Measurements from ENCODE around the gene CALCOCO1. TPM values are rescaled to one million over a fixed set of nuclear protein-coding genes. Genes with fewer than 3 reads are reported as not detected.
A peak's percentile ranks its signal among the peaks of the same experiment; 100 is the strongest.

CALCOCO1 gene, protein sequence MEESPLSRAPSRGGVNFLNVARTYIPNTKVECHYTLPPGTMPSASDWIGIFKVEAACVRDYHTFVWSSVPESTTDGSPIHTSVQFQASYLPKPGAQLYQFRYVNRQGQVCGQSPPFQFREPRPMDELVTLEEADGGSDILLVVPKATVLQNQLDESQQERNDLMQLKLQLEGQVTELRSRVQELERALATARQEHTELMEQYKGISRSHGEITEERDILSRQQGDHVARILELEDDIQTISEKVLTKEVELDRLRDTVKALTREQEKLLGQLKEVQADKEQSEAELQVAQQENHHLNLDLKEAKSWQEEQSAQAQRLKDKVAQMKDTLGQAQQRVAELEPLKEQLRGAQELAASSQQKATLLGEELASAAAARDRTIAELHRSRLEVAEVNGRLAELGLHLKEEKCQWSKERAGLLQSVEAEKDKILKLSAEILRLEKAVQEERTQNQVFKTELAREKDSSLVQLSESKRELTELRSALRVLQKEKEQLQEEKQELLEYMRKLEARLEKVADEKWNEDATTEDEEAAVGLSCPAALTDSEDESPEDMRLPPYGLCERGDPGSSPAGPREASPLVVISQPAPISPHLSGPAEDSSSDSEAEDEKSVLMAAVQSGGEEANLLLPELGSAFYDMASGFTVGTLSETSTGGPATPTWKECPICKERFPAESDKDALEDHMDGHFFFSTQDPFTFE
- total RNA-seq (100 to 1,000 TPM; 232 to 322 (median 303) TPM), polyA plus RNA-seq (10 to 100 TPM; 24.0 to 59.5 (median 54.7) TPM)

DNA sequence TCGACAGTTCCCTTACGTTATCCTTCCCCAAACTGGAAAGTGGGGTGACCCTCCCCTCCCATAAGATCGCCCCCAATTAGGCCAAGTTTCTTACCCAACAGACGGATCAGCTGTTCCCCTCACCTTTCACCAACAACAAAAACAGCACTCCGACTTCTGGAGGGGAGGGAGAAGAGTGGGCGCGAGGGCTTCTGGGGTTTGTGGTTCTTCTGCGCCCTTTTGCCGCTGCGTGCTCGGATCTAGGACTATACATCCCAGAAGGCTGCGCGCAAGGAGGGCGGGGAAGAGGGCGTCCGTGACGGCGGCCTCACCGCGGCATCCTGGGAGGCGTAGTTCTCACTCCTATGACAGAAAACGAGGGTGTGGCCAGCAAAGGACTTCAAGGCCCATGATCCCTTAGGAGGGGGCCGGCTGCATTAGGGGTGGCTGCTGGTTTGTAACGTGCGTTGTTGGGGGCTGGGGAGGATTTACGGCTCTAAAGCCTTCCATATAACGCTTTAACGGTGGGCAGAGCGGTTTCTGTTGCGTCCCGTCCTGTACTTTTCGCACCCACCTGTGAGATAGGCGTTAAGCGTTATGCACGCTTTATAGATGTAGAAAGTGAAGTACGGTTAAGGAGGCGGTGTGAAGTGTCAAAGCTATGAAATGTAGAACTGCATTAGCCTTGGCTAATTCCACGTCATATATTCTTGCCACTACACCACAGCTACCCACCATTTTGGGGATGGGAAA is at the start of gene CALCOCO1:
Gene CALCOCO1 (minus strand): TSS at position 143 of the 732 bp plus-strand sequence. CDS start 2,210 bp downstream, outside the sequence.
- 0 to 1% methylated on average over 38 of the region's 38 CpGs for WGBS, 2 donors
- TF ChIP-seq POLR2AphosphoS5 (IDR thresholded peaks at IDR 0.05), result peak; percentile 53 to 86 (median 68)
- TF ChIP-seq, protein P1, sequence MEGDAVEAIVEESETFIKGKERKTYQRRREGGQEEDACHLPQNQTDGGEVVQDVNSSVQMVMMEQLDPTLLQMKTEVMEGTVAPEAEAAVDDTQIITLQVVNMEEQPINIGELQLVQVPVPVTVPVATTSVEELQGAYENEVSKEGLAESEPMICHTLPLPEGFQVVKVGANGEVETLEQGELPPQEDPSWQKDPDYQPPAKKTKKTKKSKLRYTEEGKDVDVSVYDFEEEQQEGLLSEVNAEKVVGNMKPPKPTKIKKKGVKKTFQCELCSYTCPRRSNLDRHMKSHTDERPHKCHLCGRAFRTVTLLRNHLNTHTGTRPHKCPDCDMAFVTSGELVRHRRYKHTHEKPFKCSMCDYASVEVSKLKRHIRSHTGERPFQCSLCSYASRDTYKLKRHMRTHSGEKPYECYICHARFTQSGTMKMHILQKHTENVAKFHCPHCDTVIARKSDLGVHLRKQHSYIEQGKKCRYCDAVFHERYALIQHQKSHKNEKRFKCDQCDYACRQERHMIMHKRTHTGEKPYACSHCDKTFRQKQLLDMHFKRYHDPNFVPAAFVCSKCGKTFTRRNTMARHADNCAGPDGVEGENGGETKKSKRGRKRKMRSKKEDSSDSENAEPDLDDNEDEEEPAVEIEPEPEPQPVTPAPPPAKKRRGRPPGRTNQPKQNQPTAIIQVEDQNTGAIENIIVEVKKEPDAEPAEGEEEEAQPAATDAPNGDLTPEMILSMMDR (IDR thresholded peaks at IDR 0.05), result no peak
- TF ChIP-seq POLR2A (IDR thresholded peaks at IDR 0.05), result peak in 1 of 2 donors; percentile 17
- TF ChIP-seq EP300 (IDR thresholded peaks at IDR 0.05), result no peak
- no peaks in the 10 kb centered on the region for H3K9me3 ChIP-seq
- peak; percentile 99 for DNase-seq
- H3K4me3 ChIP-seq, result peak within 1 kb of the TSS; percentile 78 to 85 (median 80)
- intact Hi-C loops (cut with DNase I), result no loop called here
- H3K4me1 ChIP-seq, result peaks cover 0 to 24% (median 17%) of the 10 kb centered on the region in 4 donors
- peak within 1 kb of the TSS; percentile 73 to 83 (median 76) for H3K27ac ChIP-seq
- H3K27me3 ChIP-seq, result no peaks in the 10 kb centered on the region
- H3K36me3 ChIP-seq, result peaks cover 11 to 28% (median 18%) of the 10 kb centered on the region in 4 donors

DNA sequence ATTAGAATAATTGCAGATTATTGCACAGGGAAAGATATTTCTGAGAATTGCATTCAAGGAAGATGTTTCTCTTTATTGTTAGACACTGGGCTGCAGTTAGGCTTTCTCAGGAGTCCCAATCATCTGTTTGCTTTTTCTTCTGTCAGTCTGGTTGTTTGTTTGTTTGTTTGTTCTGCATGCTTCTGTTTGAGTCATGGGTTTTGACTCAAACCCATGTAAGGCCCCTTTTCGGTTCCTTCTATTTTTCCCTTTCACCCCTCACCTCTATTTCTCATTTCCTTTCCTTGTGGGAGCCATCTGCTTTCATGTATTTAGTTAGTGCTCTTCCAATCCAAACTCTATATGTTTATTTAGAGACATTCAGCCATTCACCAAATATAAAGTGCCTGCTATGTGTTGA is 49.6 kb upstream of the CALCOCO1 start:
- intact Hi-C loops (cut with DNase I), result no loop called here
- Histone ChIP-seq H3K4me1 (peaks cover 0 to 11% (median 8%) of the 10 kb centered on the region in 4 donors), H3K4me3 (no peak overlapping the region), H3K27ac (no peak overlapping the region), H3K27me3 (no peaks in the 10 kb centered on the region), H3K36me3 (no peaks in the 10 kb centered on the region), H3K9me3 (no peaks in the 10 kb centered on the region)
- no peak for DNase-seq
- WGBS, 2 donors, result 31 to 71% methylated on average over 1 of the region's 1 CpG
- TF ChIP-seq POLR2A (IDR thresholded peaks at IDR 0.05) (no peak), EP300 (IDR thresholded peaks at IDR 0.05) (no peak), POLR2AphosphoS5 (IDR thresholded peaks at IDR 0.05) (no peak)
- TF ChIP-seq, protein P1 (IDR thresholded peaks at IDR 0.05), result no peak

DNA sequence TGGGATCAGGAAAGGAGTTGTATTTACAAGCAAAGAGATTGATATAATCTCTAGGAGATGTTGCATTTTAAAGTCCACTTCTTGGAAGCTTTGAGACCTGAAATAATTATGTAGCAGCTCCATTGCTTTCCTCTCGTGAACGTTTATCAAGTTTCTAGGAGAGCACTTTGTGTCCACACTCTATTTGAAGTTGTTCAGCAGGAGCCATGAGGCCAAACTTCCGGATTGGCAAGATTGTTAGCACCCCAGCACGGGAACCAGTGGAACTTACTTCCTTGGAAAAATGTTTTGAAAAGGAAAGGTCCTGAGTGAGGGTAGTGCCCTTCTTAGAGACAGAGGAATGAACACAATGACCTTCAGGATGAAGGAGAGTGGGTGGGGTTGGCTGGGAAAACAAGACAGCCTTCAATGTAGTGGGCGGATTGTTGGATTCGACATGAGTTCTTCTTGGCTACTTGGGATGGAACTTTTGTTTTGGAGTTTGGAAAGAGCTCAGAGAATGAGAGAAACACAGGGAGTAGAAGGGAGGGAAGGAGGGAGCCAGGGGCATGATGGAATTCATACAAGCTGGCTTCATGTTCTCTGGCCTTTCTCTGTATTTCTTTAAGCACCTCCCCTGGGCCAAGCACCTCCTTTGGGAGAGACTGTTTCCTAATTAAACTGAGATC is 48.4 kb upstream of the CALCOCO1 start:
- TF ChIP-seq POLR2AphosphoS5 (IDR thresholded peaks at IDR 0.05) (no peak), POLR2A (IDR thresholded peaks at IDR 0.05) (no peak), EP300 (IDR thresholded peaks at IDR 0.05) (no peak)
- TF ChIP-seq, protein P1 (IDR thresholded peaks at IDR 0.05), result no peak
- H3K27ac ChIP-seq, result peak overlapping the region in 3 of 4 donors; percentile 28 to 45 (median 33)
- H3K27me3 ChIP-seq, result no peaks in the 10 kb centered on the region
- H3K4me3 ChIP-seq, result no peak overlapping the region
- H3K36me3 ChIP-seq, result no peaks in the 10 kb centered on the region
- H3K9me3 ChIP-seq, result no peaks in the 10 kb centered on the region
- WGBS, 2 donors, result 30 to 49% methylated on average over 6 of the region's 6 CpGs
- intact Hi-C loops (cut with DNase I), result no loop called here
- peak; percentile 82 for DNase-seq
- peaks cover 0 to 11% (median 0%) of the 10 kb centered on the region in 4 donors for H3K4me1 ChIP-seq

DNA sequence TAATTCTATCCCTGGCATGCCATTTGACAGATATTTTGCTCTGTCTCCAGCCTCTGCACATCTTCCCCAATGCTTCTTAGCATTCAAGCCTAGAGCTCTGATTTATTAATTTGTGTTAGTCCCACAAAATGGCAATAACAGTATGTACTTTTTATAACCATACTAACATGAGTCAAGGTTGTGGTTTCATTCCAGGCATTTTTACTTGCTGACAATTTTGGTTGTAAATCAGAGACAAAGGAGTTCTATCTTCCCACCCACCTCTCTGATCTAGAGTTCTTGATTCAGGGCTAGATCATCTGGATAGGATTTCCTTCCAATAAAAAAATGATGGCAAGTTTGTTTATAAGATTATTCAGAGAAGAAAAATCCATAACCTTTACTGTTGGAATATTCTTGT is 43.0 kb upstream of the CALCOCO1 start:
- DNase-seq, result no peak
- H3K4me3 ChIP-seq, result no peak overlapping the region
- H3K36me3 ChIP-seq, result no peaks in the 10 kb centered on the region
- TF ChIP-seq POLR2AphosphoS5 (IDR thresholded peaks at IDR 0.05) (no peak), POLR2A (IDR thresholded peaks at IDR 0.05) (no peak), EP300 (IDR thresholded peaks at IDR 0.05) (no peak)
- TF ChIP-seq, protein P1 (IDR thresholded peaks at IDR 0.05), result no peak
- no peaks in the 10 kb centered on the region for H3K9me3 ChIP-seq
- H3K4me1 ChIP-seq, result peaks cover 0 to 19% (median 17%) of the 10 kb centered on the region in 4 donors
- intact Hi-C loops (cut with DNase I), result no loop called here
- no peaks in the 10 kb centered on the region for H3K27me3 ChIP-seq
- H3K27ac ChIP-seq, result no peak overlapping the region

Measured in sigmoid colon (tissue), 7 donors.